HL-60 (cell line): ENCODE measurements around the gene MNAT1.

Experiments
- DNase-seq, 2 experiments: peaks; one replicate each; pipeline ENCODE4 v3.0.0-alpha.2; 2010 to 2020; ENCODE audit warnings: low read depth in 1 of 2, low spot score in 1 of 2
- H3K27ac ChIP-seq: fragments of 250-450 bp; sonication (Bioruptor Pico); replicated peaks from 2 replicates; pipeline ENCODE4 v1.5.1; 2020; ENCODE audit warnings: mild to moderate bottlenecking, moderate library complexity
- H3K27me3 ChIP-seq: fragments of 250-450 bp; sonication (Bioruptor Pico); 2 replicates; pipeline ENCODE4 v1.5.1; 2021; ENCODE audit warnings: mild to moderate bottlenecking, moderate library complexity; ENCODE audit not compliant: insufficient read depth, poor library complexity, severe bottlenecking
- H3K4me3 ChIP-seq: replicated peaks from 2 replicates; pipeline ENCODE4 v1.5.1; 2011; ENCODE audit warnings: mild to moderate bottlenecking, control low read depth, low read length; ENCODE audit not compliant: insufficient read depth
- CTCF ChIP-seq: IDR thresholded peaks from one replicate; pipeline ENCODE4 v1.5.1; 2011; ENCODE audit warnings: low read length, control low read depth, inconsistent platforms; ENCODE audit not compliant: insufficient read depth
- GABPA ChIP-seq: IDR thresholded peaks from 2 replicates; pipeline ENCODE4 v1.6.1; 2012; ENCODE audit warnings: low read depth
- POLR2AphosphoS5 ChIP-seq: IDR thresholded peaks from 2 replicates; pipeline ENCODE4 v1.6.1; 2012; ENCODE audit warnings: low read depth
- REST ChIP-seq: IDR thresholded peaks from 2 replicates; pipeline ENCODE4 v1.6.1; 2012; ENCODE audit warnings: low read depth; ENCODE audit not compliant: insufficient replicate concordance
- SPI1 ChIP-seq: IDR thresholded peaks from 2 replicates; pipeline ENCODE4 v1.6.1; 2012; ENCODE audit warnings: low read depth, mild to moderate bottlenecking, borderline replicate concordance

MNAT1 gene

GRCh38 chr14:60989599-60989998, 255.0 kb downstream of the MNAT1 start:
- Histone ChIP-seq H3K27me3 (no peaks in the 10 kb centered on the region), H3K4me3 (no peak overlapping the region), H3K27ac (no peak overlapping the region)
- no peak for DNase-seq
- TF ChIP-seq POLR2AphosphoS5: no peak
- TF ChIP-seq CTCF: no peak
- no peak for TF ChIP-seq REST
- no peak for TF ChIP-seq GABPA
- no peak for TF ChIP-seq SPI1

GRCh38 chr14:60998617-60999016, 264.1 kb downstream of the MNAT1 start:
- Histone ChIP-seq H3K27me3 (no peaks in the 10 kb centered on the region), H3K4me3 (no peak overlapping the region), H3K27ac (no peak overlapping the region)
- DNase-seq: no peak
- no peak for TF ChIP-seq CTCF
- TF ChIP-seq REST: no peak
- TF ChIP-seq POLR2AphosphoS5: no peak
- TF ChIP-seq SPI1: no peak
- no peak for TF ChIP-seq GABPA

- Histone ChIP-seq H3K27me3 (no peaks in the 10 kb centered on the region), H3K27ac (no peak overlapping the region), H3K4me3 (no peak overlapping the region)
- no peak for DNase-seq
- TF ChIP-seq REST: no peak
- no peak for TF ChIP-seq GABPA
- no peak for TF ChIP-seq SPI1
- no peak for TF ChIP-seq POLR2AphosphoS5
- no peak for TF ChIP-seq CTCF
Observed at GRCh38 chr14:60999536-60999935, 265.0 kb downstream of the MNAT1 start.
